Measurements from ENCODE around the gene TPBGL.

- TF ChIP-seq CTCF (conservative IDR thresholded peaks at IDR 0.05; ENCODE audit: low read depth in 2 of 2) (no peak), ZNF114 (CRISPR knock-in tag; IDR thresholded peaks at IDR 0.05) (no peak)
Measured at GRCh38 chr11:75193271-75193670, 47.3 kb upstream of the TPBGL start.
